ENCODE results near the gene RASGRP2.
"Not testable (repeated sequence)": the region's sequence is repeated elsewhere in the genome, so short reads cannot be mapped to it uniquely, and the experiment has no call there.

The RASGRP2 gene

DNA sequence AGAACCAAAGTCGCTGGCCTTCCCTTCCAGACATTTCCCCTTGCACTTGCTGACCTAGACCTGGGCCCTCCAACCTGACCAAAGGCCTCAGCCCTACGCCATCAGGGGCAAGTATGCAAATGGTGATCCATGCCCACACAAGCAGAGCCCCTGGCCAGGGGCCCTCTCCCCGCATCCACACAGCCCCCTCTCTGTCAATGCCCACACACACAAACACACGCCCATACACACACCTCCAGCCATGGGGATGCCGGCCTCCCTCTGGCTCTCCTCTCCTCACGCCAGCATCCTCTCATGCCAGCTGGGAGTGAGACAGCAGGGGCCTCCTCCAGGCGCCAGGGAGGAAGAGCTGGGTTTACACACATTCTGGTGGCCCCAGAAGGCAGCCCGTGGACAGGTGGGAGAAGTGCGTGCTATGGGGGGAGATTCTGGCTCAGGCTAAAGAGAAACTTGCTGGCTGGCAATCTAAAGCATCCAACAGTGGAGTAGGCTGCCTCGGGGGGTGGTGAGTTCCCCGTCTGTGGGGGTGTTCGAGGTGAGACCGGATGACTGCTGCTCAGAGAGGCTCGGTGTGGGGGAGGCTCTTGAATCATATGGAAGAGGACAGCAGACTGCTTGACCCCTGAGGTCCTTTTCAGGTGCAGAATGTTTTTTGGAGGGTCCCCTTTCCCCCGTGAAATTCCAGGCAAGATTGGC, 25.7 kb downstream of the RASGRP2 start:
- DNase-seq (ENCODE audit: low read depth): no peak

DNA sequence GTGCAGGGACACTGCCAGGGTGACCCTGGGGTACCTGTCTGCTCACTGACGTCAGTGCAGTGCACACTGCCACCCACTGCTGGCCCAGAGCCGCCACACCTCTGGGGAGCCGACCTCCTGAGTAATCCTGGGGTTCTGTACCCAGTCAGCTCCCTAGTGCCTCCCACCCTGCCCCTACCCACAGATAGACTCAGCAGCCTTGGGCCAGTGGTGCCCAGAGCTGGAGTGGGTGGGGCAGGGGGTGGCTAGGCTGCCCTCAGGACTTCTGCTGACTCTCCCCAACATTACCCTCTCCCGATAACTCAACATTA, 26.7 kb downstream of the RASGRP2 start:
- no peak for DNase-seq (ENCODE audit: low read depth)

DNA sequence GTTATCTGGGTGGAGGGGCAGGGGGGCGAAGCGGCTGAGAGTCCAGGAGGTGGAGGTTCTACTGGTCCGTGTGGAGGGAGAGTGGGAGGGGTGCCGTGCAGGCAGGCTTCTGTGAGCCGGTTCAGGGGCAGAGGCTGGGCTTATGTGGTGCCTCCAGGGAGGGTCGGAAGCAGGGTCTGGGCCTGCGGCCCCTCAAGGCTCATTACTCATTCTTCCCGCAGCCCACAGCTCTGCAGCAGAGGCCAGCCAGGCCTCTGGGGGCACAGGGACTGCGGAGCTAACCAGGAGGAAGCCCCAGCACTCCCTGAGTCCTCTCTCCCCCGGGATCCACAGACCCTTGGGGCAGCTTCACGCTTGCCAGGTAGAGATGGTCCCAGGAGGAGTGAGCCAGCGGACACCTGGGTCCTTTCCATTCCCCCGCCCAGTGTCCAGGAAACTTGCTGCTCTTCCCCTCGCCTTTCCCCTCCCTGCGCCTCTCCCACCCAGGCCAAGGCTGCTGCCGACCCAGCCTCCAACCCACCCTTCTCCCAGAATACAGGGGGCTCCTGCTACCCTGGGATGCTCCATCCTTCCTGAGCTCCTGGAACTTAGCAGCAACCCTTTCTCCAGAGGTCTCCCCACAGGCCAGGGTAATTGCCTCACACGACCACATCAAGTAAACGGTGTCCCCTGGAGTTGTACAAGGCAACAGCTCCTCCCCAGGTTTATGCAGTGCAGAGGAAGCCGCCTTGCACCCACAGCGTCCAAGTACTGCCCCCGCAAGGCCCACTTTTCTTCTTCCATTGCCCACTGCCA, 27.3 kb downstream of the RASGRP2 start:
- no peak for DNase-seq (ENCODE audit: low read depth)

DNA sequence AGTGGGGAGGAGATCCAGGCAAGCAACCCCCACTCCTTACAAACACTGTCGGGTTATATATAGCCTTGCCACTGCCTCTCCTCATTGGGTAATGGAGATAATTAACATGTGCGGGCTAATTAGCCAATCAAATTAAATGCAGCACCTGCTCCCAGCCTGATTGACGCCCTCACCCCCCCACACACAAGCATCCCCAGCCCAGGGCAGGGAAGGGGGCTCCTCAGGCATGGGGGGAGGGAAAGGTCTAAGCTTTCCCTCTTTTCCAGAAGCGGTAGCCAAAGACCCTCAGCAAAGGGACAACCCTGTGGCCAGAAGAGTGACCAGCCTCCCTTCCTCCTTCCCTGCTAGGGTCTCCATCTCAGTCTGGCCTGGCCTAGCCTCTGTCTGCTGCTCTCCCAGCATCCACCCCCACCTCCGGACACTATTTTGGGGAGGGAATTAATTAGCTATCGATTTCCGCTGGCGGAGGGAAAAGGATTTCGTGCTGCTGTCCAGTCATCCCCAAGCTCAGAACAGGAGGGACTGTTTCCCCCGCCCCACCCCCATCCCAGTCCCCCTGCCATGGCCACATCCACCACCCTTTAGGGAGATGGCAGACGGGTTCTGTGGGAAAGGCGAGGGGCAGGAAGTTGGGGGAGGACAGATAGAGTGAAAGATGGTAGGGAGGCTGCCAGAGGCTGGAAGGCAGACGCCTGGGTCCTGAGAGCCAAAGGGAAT, 28.0 kb downstream of the RASGRP2 start:
- DNase-seq (ENCODE audit: low read depth): no peak

DNA sequence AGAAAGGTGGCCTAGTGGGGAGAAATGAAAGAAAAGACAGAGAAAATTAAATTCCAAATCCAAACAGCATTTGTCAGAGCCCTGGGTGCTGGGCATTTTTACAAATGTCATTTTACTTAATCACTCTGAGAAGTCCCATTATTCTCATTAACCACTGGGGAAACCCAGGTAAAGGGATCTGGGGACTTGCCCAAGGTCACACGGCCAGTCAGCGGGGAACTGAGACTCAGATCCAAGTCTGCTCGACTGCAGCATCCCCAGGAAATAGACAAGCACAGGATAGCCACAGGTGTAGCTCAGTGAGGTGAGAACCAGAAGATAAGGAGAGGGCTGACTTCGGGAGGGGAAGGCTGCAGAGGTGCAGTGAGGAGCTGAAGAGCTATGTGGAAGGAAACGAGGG, 28.8 kb downstream of the RASGRP2 start:
- no peak for DNase-seq (ENCODE audit: low read depth)

DNA sequence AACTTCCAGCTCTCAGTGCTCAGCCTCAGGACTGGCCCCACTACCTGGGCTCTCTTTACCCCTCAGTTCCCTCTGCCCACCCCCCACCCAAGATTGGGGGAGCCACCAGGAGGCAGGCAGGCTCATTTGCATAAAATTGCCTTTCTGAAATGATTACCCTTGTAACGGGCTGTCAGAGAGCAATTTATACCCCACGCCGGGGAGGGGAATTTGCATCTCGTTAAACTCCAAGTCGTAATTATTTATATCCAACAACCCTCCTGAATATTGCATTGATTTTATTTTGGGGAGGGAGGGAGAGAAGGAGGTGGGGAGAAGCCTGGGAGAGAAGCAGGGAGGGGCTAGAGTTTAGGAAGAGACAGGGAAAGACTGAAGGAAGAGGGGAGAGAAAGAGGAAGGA, 29.3 kb downstream of the RASGRP2 start:
- DNase-seq (ENCODE audit: low read depth): no peak

DNA sequence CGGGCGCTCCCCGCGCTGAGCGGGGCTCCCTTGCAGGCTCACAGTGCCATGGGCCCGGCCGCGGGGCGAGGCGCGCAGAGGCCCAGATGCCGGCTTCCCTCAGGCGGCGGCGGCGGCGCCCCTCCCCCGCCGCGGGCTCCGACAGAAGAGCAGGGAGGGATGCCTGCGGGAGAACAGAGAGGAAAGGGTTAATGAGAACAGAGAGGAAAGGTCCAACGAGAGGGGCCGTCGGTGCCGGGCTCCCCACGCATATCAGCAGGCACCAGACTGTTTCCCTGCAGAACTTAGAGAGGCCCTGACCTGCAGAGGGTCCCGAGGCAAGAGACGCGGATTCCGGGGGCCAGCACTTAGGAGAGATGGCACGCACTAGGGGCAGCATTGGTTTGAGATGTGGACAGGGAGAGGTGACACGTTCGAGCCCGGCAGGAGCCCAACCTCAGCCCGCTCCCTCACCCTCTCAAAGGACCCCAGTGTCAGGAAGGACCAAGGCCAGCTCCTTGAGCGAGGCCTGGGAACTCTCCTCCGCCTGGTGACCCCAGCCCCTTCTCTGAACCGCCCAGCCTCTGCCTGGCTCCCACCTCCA, 30.1 kb downstream of the RASGRP2 start:
- no peak for DNase-seq (ENCODE audit: low read depth)

DNA sequence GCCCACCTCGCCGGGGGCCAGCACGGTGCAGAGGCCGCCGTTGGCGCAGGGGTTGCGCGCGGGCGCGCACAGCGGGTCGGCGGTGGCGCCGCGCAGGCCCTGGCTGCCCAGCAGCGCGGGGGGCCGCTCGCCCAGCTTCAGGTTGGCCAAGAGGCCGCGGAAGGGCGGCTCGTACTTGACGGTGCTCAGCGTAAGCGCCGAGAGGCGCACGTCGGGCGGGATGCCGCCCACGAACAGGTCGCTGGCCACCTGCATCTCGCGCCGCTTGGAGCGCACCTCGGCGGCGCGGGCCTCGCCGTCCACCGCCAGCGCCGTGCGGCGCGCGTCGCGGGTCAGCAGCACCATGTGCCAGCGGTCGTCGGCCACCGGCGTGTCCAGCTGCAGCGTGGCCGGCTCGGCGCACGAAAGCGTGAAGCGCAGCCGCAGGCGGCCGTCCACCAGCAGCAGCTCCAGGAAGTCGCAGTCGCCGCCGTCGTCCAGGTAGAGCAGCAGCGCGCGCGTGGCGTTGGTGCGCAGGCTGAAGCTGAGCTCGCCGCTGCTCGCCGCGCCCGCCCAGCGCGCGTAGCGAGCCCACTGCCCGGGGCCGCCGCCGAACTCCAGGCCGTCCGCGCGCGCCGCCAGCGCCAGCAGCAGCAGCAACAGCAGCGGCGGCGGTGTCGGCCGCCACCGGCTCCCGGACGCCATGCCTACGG, 30.8 kb downstream of the RASGRP2 start:
- no peak for DNase-seq (ENCODE audit: low read depth)

DNA sequence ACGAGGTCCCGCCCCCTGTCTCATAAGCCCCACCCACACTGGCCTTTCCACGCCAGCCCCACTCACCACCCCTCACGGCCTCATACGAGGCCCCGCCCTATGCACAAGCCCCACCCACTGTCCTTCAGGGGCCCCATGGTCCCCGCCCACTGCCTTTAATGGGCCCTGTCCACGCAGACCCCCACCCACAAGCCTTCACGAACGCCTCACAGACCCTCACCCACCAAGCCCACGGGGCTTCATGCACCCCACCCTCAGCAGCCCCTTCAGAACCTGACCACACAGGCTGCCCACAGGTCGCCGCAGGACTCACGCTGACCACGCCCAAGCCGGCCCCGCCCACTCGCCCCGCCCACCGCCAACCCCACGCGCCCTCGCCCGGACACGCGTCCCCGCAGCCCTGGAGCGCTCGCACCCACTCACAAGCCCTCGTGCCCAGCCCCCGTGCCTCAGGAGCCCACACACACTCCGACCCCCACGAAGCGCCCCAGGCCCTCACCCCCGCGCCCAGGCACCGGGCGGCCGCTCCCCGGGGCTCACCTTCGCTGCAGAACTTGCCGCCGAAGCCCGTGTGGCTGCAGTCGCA, 31.4 kb downstream of the RASGRP2 start:
- no peak for DNase-seq (ENCODE audit: low read depth)

DNA sequence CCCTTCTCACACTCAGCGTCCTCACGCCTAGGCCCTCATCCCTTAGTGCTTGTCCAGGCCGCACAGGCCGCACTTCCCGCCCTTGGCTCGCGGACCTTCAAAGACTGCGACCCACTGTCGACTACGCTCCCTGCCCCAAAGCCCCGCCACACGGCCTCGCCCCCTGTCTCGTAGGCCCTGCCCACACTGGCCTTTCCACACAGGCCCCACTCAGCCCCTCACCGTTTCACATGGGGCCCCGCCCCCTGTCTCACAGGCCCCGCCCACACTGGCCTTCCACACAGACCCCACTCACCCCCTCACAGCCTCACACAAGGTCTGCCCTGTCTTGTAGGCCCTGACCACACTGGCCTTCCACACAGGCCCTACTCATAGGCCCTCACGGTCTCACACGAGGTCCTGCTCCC, 32.0 kb downstream of the RASGRP2 start:
- DNase-seq (ENCODE audit: low read depth): no peak

DNA sequence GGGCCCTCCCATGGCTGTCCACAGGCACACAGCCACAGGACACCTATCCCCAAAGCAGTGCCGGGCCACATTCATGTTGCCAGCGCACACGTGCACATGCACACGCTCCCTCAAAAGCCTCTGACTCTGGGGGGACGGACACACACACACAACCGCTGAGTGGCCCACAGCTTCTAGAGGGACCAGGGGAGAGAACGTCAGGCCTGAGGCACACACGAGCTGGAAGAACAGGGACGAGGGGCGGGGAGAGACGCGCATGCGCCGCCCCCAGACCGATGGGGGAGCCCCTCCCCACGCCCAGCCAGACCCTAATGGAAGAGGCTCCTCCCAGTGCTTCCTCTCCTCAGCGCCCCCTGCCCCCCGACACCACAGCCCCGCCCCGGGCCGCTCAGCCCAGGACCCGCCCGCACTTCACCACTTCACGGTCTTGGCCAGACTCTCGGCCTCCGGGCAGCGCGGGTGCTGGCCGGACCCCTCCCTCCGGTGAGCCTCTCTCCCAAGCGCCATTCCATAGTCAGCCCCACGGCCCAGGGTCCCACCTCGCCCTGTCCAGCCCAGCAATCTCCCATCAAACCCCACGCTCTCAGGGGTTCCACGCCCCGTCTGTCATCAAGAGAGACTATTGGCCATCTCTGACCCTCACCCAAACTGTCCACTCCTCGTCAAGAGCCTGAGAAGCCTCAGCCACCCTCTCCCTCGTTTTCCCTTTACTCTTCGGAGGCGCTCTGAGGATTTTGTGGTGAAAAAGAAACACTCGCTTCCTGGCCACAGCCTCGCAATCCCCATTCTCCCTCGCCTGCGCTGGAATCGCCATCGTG, 32.6 kb downstream of the RASGRP2 start:
- no peak for DNase-seq (ENCODE audit: low read depth)

DNA sequence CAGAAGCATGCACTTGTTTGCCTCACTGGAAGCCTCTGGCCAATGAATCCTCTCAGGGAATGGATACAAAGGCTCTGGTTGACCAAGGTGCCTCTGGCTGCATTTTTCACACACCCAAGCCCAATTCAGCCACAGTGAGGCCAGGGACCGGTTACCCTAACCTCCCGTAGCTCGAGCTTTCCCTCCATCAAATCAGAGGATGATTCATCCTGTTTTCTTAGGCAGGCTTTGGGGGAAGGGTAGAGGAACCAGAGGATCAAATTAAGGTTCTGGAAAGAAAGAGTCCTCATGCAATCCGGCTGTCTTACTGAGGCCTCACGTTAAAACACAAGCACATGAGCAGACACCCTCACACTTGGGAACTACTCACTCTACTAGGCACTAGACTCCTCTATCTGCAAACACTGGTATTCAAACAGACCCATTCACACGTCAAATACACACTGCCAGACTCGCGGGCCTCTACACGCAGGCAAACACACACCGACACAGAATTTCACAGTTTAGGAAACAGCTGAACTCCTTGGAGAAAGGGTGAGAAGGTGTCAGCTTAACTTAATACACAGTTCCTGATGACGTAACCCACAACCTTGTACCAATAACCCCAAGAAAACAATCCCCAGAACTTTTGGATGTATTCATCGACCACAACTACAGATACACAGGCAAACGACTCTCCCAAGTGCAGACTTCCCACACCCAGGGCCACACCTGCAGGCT, 33.4 kb downstream of the RASGRP2 start:
- no peak for DNase-seq (ENCODE audit: low read depth)

DNA sequence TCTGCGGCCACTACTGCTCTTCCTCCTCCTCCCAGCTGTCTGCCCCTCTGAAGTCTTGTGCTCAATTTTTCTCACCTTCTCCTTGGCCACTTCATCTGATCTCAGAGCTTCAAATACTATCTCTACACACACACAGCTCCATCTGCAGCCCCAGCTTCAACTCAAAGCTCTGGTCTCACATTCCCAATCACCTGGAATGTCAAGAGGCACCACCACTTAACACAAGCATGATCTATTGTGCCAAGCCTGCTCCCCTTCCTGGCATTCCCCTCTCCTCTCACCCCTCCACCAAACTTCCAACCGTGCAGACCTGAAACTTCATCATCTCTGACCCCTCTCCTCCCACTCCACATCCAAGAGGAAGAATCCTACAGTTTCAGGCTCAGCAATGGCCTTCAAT, 38.4 kb downstream of the RASGRP2 start:
- no peak for DNase-seq (ENCODE audit: low read depth)

DNA sequence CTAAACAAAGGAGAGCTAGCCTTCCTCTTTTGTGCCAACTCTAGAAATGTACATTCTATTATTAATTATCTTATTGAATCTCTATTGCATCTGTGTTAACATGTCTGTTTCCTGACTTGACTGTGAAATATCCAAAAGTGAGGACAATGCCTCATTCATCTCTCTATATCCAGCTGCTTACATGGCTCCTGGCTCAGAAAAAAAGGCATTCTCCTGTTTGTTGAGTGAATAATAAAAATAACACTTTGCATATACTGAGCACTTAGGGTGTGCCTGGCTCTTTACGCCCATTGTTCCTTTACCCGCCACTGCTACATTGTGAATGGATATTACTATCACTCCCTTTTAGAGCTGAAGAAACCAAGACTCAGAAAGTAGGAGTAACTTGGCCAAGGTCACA, 40.9 kb downstream of the RASGRP2 start:
- no peak for DNase-seq (ENCODE audit: low read depth)

DNA sequence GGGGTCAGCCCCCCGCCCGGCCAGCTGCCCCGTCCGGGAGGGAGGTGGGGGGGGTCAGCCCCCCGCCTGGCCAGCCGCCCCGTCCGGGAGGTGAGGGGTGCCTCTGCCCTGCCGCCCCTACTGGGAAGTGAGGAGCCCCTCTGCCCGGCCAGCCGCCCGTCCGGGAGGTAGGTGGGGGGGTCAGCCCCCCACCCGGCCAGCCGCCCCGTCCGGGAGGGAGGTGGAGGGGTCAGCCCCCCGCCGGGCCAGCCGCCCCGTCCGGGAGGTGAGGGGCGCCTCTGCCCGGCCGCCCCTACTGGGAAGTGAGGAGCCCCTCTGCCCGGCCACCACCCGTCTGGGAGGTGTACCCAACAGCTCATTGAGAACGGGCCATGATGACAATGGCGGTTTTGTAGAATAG, 42.0 kb downstream of the RASGRP2 start:
- not testable (repeated sequence) for DNase-seq (ENCODE audit: low read depth)

DNA sequence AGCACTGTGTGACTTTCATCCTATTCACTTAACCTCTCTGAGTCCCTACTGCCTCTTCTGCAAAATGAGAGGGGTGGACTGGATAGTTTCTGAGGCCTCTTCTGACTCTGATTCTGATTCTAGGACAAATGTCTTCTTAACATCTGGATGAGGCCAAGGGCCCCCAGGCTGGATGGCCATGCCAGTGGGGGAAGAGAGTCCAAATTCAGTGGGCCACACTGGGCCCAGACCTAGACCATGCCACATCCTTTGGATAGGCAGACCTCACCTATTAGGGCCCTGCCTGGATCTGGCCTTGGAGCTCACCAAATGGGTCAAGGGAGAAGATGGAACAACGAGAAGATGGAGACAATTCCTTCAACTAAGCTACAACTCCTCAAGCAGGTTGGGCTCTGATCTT, 45.5 kb downstream of the RASGRP2 start:
- no peak for DNase-seq (ENCODE audit: low read depth)

DNA sequence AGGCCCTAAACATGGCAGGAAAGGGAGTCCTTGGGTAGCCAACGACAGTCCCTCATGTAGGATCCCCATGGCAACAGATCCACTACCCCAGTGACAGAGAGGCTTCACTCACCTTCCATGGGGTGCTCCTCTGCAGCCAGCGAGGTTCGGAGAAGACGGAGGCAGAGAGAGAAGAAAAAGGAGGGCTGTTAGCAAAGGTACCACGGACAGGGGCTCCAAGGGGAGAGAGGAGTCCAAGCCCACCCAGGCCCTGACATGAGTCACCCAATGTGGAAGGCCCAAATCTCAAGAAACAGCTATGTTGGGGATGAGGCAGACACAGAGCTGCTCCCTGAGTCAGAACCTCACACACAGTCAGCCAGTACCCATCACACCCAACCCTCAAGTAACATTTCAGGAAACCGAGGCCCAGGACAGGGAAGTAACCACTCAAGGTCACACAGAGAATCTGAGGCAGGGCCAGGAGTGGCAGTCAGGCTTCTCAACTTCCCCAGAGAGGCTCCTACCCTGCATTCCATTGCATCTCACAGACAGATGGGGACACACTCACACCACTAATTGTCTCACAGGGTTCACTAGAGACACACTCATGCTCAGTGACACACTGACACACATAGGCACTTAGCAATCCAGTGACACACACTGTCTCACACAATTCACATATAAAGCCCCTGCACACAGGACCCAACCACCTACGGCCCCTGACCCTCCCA, 46.1 kb downstream of the RASGRP2 start:
- DNase-seq (ENCODE audit: low read depth): no peak

DNA sequence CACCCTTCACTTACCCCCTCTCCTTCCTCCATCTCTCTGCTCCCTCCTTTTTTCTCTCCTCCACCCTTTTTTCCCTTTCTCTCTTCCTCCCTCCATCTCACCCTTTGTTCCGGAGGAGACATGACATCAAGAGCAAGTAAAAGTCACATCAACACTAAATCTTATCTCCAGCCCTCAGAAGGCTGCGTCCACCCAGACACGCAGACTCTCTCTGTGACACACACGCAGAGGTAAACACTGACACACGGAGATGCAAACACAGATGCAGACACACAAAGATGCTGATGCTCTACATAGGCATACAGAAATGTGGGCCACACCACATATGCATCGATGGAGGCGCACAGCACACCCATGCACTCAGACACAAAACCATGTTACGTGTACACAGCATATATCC, 47.9 kb downstream of the RASGRP2 start:
- DNase-seq (ENCODE audit: low read depth): no peak

DNA sequence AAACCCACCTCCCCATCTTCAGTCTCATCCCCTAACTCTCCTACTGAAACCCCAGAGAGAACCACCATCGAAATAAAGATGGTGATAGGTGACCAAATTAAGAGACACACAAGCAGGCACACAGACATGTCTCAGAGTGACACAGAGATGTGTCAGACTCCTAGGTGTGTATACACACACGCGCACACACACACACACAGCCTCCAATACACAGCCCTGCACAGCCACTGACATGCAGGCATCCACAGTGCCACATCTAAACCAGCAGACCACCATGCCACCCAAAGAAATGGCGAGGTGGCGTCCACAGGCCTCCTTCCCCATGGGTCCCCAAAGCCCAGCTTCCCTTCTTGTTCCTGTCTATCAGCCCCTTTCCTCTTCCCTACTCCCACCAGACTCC, 48.4 kb downstream of the RASGRP2 start:
- DNase-seq (ENCODE audit: low read depth): no peak
